CD14-positive monocyte (primary cell): Measurements from ENCODE around the gene PSMC5. TPM values are rescaled to one million over a fixed set of nuclear protein-coding genes. Genes with fewer than 3 reads are reported as not detected.

Experiments
- DNase-seq, 3 donors: peaks; one replicate each; pipeline ENCODE4 v3.0.0-alpha.2; 2011 to 2022
- H2AFZ ChIP-seq: 2 replicates; pipeline ENCODE4 v1.6.0; 2012; ENCODE audit warnings: mild to moderate bottlenecking, low read depth, low read length, inconsistent platforms; ENCODE audit not compliant: insufficient read depth, poor library complexity, severe bottlenecking
- H3K27ac ChIP-seq, 2 donors: 1 replicate in 1 of 2; 2 replicates in 1 of 2; pipeline ENCODE4 v1.5.1; 2012 to 2013; ENCODE audit warnings: low read length in 2 of 2, control low read depth in 1 of 2, inconsistent platforms in 1 of 2, low read depth in 1 of 2, mild to moderate bottlenecking in 1 of 2
- H3K27me3 ChIP-seq, 2 donors: one replicate each; pipeline versions ENCODE4 v1.6.0 to v1.6.1; 2011 to 2013; ENCODE audit warnings: low read length in 2 of 2; ENCODE audit not compliant: control insufficient read depth in 2 of 2, insufficient read depth in 2 of 2
- H3K36me3 ChIP-seq, 2 donors: replicated peaks in 1 of 2; 1 replicate in 1 of 2; 2 replicates in 1 of 2; pipeline versions ENCODE4 v1.5.1 to v1.6.1; 2012 to 2013; ENCODE audit warnings: low read length in 2 of 2, control low read depth in 1 of 2, inconsistent platforms in 1 of 2, mild to moderate bottlenecking in 1 of 2; ENCODE audit not compliant: insufficient read depth in 2 of 2, control insufficient read depth in 1 of 2
- H3K4me1 ChIP-seq, 2 donors: 1 replicate in 1 of 2; 2 replicates in 1 of 2; pipeline versions ENCODE4 v1.5.1 to v1.6.1; 2012 to 2013; ENCODE audit warnings: low read length in 2 of 2, control low read depth in 1 of 2, inconsistent platforms in 1 of 2, mild to moderate bottlenecking in 1 of 2, moderate library complexity in 1 of 2; ENCODE audit not compliant: insufficient read depth in 2 of 2, control insufficient read depth in 1 of 2
- H3K4me2 ChIP-seq: replicated peaks from 2 replicates; pipeline ENCODE3; 2012; ENCODE audit warnings: low read length, moderate library complexity, mild to moderate bottlenecking; ENCODE audit not compliant: poor library complexity, severe bottlenecking; ENCODE audit errors: extremely low read depth
- H3K4me3 ChIP-seq, 3 experiments: fragments of 200-600 bp in 1 of 3; sonication (generic) in 1 of 3; replicated peaks in 1 of 3; 1 replicate in 2 of 3; 2 replicates in 1 of 3; pipeline ENCODE4 v1.5.1; 2011 to 2013; ENCODE audit warnings: low read length in 3 of 3, mild to moderate bottlenecking in 3 of 3, control low read depth in 2 of 3, low read depth in 2 of 3, inconsistent platforms in 1 of 3, moderate library complexity in 1 of 3
- H3K79me2 ChIP-seq: 2 replicates; pipeline ENCODE4 v1.6.0; 2012; ENCODE audit warnings: mild to moderate bottlenecking, control low read depth, inconsistent platforms, low read length, moderate library complexity; ENCODE audit not compliant: insufficient read depth
- H3K9ac ChIP-seq: 2 replicates; pipeline ENCODE4 v1.6.0; 2017; ENCODE audit warnings: low read length, mild to moderate bottlenecking; ENCODE audit not compliant: insufficient read depth, poor library complexity, severe bottlenecking
- H3K9me3 ChIP-seq, 2 donors: replicated peaks in 1 of 2; 1 replicate in 1 of 2; 2 replicates in 1 of 2; pipeline versions ENCODE4 v1.5.1 to v1.6.1; 2012 to 2013; ENCODE audit warnings: low read length in 2 of 2, control low read depth in 1 of 2; ENCODE audit not compliant: control insufficient read depth in 1 of 2, insufficient read depth in 1 of 2
- H4K20me1 ChIP-seq: 2 replicates; pipeline ENCODE4 v1.6.0; 2012; ENCODE audit warnings: mild to moderate bottlenecking, low read length, control low read depth, moderate library complexity; ENCODE audit not compliant: insufficient read depth
- H3K27ac Mint-ChIP-seq, 7 donors: one replicate each; pipeline ENCODE4 v1.8.0; 2020; ENCODE audit warnings: mild to moderate bottlenecking in 7 of 7, mixed read lengths in 7 of 7, moderate library complexity in 6 of 7, inconsistent platforms in 2 of 7
- H3K27me3 Mint-ChIP-seq, 3 donors: one replicate each; pipeline ENCODE4 v1.8.0; 2021 to 2022; ENCODE audit warnings: low read depth in 3 of 3, mild to moderate bottlenecking in 3 of 3, mixed read lengths in 3 of 3, moderate library complexity in 3 of 3, inconsistent platforms in 1 of 3
- H3K36me3 Mint-ChIP-seq, 2 donors: one replicate each; pipeline ENCODE4 v1.8.0; 2020; ENCODE audit warnings: mixed read lengths in 2 of 2, inconsistent platforms in 1 of 2, mild to moderate bottlenecking in 1 of 2
- H3K4me1 Mint-ChIP-seq: one replicate; pipeline ENCODE4 v1.8.0; 2020; ENCODE audit warnings: mild to moderate bottlenecking, mixed read lengths
- H3K4me3 Mint-ChIP-seq, 2 donors: one replicate each; pipeline ENCODE4 v1.8.0; 2020; ENCODE audit warnings: mild to moderate bottlenecking in 2 of 2, mixed read lengths in 2 of 2, moderate library complexity in 1 of 2
- H3K9me3 Mint-ChIP-seq, 7 donors: one replicate each; pipeline ENCODE4 v1.8.0; 2020 to 2022; ENCODE audit warnings: mixed read lengths in 7 of 7, mild to moderate bottlenecking in 6 of 7, moderate library complexity in 6 of 7, inconsistent platforms in 2 of 7
- WGBS: methylation state at CpG from one replicate; pipeline ENCODE4 v1.1.5; 2013; ENCODE audit warnings: missing lambda C conversion rate; ENCODE audit not compliant: insufficient coverage; 5-methylcytosine and 5-hydroxymethylcytosine counted together
- intact Hi-C, 2 donors: fragments of 100-400 bp; cut with micrococcal nuclease; formaldehyde crosslinking; loops; one replicate each; pipeline versions ENCODE4 v1.15.0 to v1.15.1; 2023
- polyA plus RNA-seq, 3 donors: library from polyadenylated mRNA; depleted of rRNA in 1 of 3; unstranded in 2 of 3; stranded (reverse) in 1 of 3; fragments of 300-500 nt in 2 of 3; fragments of >200 nt in 1 of 3; fragmentation: Illumina TruSeq in 2 of 3; gene quantifications; 1 replicate in 2 of 3; 2 replicates in 1 of 3; pipeline ENCODE4 v1.2.3, GENCODE V29; 2012 to 2021
- TF ChIP-seq, protein P1 (sequence below): fragments of 200-600 bp; IDR thresholded peaks from one replicate; pipeline ENCODE4 v1.8.0; 2022; ENCODE audit warnings: antibody characterized with exemption, mild to moderate bottlenecking

The PSMC5 gene
- polyA plus RNA-seq, 3 donors = 82.8 to 97.2 (median 88.3) TPM

DNA sequence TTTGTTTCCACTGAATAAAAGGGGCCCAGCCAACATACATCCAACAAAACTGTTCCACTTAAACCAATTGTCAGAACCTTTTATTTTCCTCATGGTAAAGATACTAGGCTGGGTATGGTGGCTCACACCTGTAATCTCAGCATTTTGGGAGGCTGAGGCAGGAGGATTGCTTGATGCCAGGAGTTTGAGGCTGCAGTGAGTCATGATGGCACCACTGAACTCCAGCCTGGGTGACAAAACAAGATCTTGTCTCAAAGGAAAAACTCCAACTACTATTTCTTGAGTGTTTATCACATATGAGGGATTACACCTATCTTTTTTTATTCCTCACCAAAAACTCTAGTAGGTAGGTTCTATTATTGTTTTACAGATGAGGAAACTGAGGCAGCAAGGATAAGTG is 4.7 kb upstream of the PSMC5 start:
- H3K4me3 ChIP-seq = no peak overlapping the region
- peaks cover 49% of the 10 kb centered on the region for H4K20me1 ChIP-seq
- peak overlapping the region in 1 of 2 donors; percentile 4 for H3K27ac ChIP-seq
- TF ChIP-seq, protein P1, sequence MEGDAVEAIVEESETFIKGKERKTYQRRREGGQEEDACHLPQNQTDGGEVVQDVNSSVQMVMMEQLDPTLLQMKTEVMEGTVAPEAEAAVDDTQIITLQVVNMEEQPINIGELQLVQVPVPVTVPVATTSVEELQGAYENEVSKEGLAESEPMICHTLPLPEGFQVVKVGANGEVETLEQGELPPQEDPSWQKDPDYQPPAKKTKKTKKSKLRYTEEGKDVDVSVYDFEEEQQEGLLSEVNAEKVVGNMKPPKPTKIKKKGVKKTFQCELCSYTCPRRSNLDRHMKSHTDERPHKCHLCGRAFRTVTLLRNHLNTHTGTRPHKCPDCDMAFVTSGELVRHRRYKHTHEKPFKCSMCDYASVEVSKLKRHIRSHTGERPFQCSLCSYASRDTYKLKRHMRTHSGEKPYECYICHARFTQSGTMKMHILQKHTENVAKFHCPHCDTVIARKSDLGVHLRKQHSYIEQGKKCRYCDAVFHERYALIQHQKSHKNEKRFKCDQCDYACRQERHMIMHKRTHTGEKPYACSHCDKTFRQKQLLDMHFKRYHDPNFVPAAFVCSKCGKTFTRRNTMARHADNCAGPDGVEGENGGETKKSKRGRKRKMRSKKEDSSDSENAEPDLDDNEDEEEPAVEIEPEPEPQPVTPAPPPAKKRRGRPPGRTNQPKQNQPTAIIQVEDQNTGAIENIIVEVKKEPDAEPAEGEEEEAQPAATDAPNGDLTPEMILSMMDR = no peak
- Mint-ChIP-seq H3K4me1 (peaks cover 19% of the 10 kb centered on the region), H3K4me3 (no peak overlapping the region), H3K9me3 (peaks cover 0 to 1% (median 0%) of the 10 kb centered on the region in 7 donors), H3K27ac (no peak overlapping the region), H3K36me3 (peaks cover 81% of the 10 kb centered on the region in 2 donors), H3K27me3 (peaks cover 0 to 2% (median 0%) of the 10 kb centered on the region in 3 donors)
- no peak overlapping the region for H3K9ac ChIP-seq
- no peak overlapping the region for H3K4me2 ChIP-seq
- no peaks in the 10 kb centered on the region for H3K9me3 ChIP-seq
- peaks cover 7 to 9% of the 10 kb centered on the region in 2 donors for H3K4me1 ChIP-seq
- H3K79me2 ChIP-seq = peaks cover 36% of the 10 kb centered on the region
- intact Hi-C loops = loop anchor here in 1 of 2 donors (5.0 kb wide), 1 partner anchor 45 kb away; no protein-coding TSS in a partner anchor
- H3K27me3 ChIP-seq = no peaks in the 10 kb centered on the region
- peaks cover 74 to 84% of the 10 kb centered on the region in 2 donors for H3K36me3 ChIP-seq
- no peak for DNase-seq
- no peak overlapping the region for H2AFZ ChIP-seq

DNA sequence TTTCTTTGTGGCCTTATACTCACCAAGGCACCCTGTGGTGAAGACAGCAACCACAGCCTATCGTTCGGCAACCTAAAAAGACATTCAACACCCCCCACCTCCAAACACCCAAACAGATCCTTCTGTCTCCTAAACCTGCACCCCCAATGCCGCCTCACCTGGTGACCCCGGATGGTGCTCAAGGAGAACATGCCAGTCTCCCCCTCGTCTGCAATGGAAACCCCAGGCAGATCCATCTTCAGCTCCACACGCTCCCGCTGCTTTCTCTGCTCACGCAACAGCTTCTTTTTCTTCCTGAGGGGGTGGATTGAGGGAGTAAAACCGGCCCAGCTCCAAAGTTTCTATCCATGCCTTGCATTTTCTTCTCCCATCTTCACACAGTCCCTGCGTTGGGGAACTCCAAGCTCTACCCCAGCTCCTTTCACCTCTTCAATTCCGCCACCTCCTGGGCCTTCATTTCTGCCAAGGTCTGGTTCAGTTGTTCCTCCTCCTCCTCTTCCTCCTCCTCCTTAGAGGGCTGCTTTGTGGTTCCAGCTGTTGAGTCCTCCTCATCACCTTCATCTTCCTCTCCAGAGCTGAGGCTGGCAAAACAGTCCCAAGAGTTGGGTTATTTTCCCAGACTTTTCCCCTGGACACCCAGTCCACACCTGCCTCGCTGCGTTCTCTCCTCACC is 3.4 kb upstream of the PSMC5 start:
- Histone ChIP-seq H3K4me3 (no peak overlapping the region), H3K36me3 (peaks cover 61 to 71% of the 10 kb centered on the region in 2 donors), H3K9ac (no peak overlapping the region), H2AFZ (no peak overlapping the region), H3K4me2 (no peak overlapping the region), H3K27me3 (no peaks in the 10 kb centered on the region), H3K79me2 (peaks cover 46% of the 10 kb centered on the region), H3K9me3 (no peaks in the 10 kb centered on the region), H3K4me1 (peaks cover 18 to 21% of the 10 kb centered on the region in 2 donors), H3K27ac (no peak overlapping the region), H4K20me1 (peaks cover 42% of the 10 kb centered on the region)
- TF ChIP-seq, protein P1 = no peak
- intact Hi-C loops = loop anchor here in 1 of 2 donors (5.0 kb wide), 1 partner anchor 46 kb away; no protein-coding TSS in a partner anchor
- Mint-ChIP-seq H3K36me3 (peaks cover 68% of the 10 kb centered on the region in 2 donors), H3K9me3 (peaks cover 0 to 1% (median 0%) of the 10 kb centered on the region in 7 donors), H3K4me3 (no peak overlapping the region), H3K4me1 (peaks cover 29% of the 10 kb centered on the region), H3K27me3 (peaks cover 0 to 2% (median 0%) of the 10 kb centered on the region in 3 donors), H3K27ac (peak overlapping the region in 2 of 7 donors; percentile 51 to 64)
- DNase-seq = no peak
- WGBS = 95% methylated on average over 9 of the region's 13 CpGs
